HepG2 (cell line): Measurements from ENCODE around the gene LEFTY2. TPM values are rescaled to one million over a fixed set of nuclear protein-coding genes. Genes with fewer than 3 reads are reported as not detected.
A peak's percentile ranks its signal among the peaks of the same experiment; 100 is the strongest.

Source experiments
- ATAC-seq: fragments of 200-7000 bp; cut with Tn5 transposase; 3 replicates; pipeline ENCODE4 v1.9.1; 2020; ENCODE audit warnings: mild to moderate bottlenecking, moderate library complexity
- BruUV-seq: library from RNA; stranded (reverse); fragments of 400-500 nt; replicated peaks from 2 replicates; lab custom pipeline; 2021; lab: Mats Ljungman, UMichigan
- CTCF ChIA-PET: fragments of 300-600 bp; formaldehyde crosslinking; extraction: SDS; loops from one replicate; lab custom pipeline; 2021; ENCODE audit warnings: low total read pairs, inconsistent platforms, low intra/inter-chr PET ratio; lab: Yijun Ruan, JAX
- POLR2A ChIA-PET: fragments of 350-600 bp; sonication (Branson Sonifier 250); formaldehyde crosslinking; loops from one replicate; lab custom pipeline; 2020; ENCODE audit warnings: antibody characterized with exemption, inconsistent platforms; lab: Yijun Ruan, JAX
- DNase-seq: peaks from one replicate; pipeline ENCODE4 v3.0.0-alpha.2; 2015; ENCODE audit warnings: low spot score
- FAIRE-seq: peaks from 3 replicates; lab custom pipeline; 2011; peaks lifted over from hg19 to GRCh38; lab: Jason Lieb, UNC
- H2AFZ ChIP-seq: one replicate; pipeline ENCODE4 v1.6.1; 2011; ENCODE audit warnings: low read length, inconsistent platforms
- H3K27ac ChIP-seq: fragments of 300-600 bp; 3 replicates; pipeline ENCODE4 v1.8.0; 2011; ENCODE audit warnings: mixed run types, mild to moderate bottlenecking, mixed read lengths, low read length, inconsistent platforms; ENCODE audit not compliant: insufficient read depth; ENCODE audit errors: extremely low read length
- H3K27me3 ChIP-seq, 2 experiments: fragments of 200-600 bp in 1 of 2; 2 replicates in 1 of 2; 3 replicates in 1 of 2; pipeline versions ENCODE4 v1.6.0 to v1.8.0; 2011; ENCODE audit warnings: low read length in 2 of 2, mild to moderate bottlenecking in 2 of 2, moderate library complexity in 2 of 2, inconsistent platforms in 1 of 2; ENCODE audit not compliant: insufficient read depth in 2 of 2, control insufficient read depth in 1 of 2
- H3K36me3 ChIP-seq, 2 experiments: fragments of 200-600 bp in 1 of 2; replicated peaks in 1 of 2; 2 replicates in 1 of 2; 3 replicates in 1 of 2; pipeline versions ENCODE4 v1.5.1 to v1.8.0; 2011; ENCODE audit warnings: low read length in 2 of 2, inconsistent platforms in 1 of 2; ENCODE audit not compliant: insufficient read depth in 2 of 2, control insufficient read depth in 1 of 2
- H3K4me1 ChIP-seq: 2 replicates; pipeline ENCODE4 v1.5.1; 2012; ENCODE audit warnings: low read length, inconsistent platforms; ENCODE audit not compliant: insufficient read depth
- H3K4me2 ChIP-seq: 2 replicates; pipeline ENCODE4 v1.6.0; 2011; ENCODE audit warnings: low read depth, low read length, inconsistent platforms
- H3K4me3 ChIP-seq, 3 experiments: fragments of 200-600 bp in 1 of 3; sonication (generic), shearing (Covaris generic) in 1 of 3; replicated peaks in 1 of 3; 2 replicates each; pipeline ENCODE4 v1.5.1; 2011 to 2016; ENCODE audit warnings: low read length in 3 of 3, inconsistent platforms in 2 of 3, low read depth in 2 of 3, mild to moderate bottlenecking in 2 of 3, control low read depth in 1 of 3, mixed read lengths in 1 of 3; ENCODE audit not compliant: insufficient read depth in 1 of 3
- H3K79me2 ChIP-seq: one replicate; pipeline ENCODE4 v1.6.1; 2011; ENCODE audit warnings: low read length, inconsistent platforms; ENCODE audit not compliant: insufficient read depth
- H3K9ac ChIP-seq: 2 replicates; pipeline ENCODE4 v1.6.0; 2011; ENCODE audit warnings: mild to moderate bottlenecking, low read depth, low read length, inconsistent platforms; ENCODE audit not compliant: insufficient read depth
- H3K9me3 ChIP-seq: 2 replicates; pipeline ENCODE4 v1.5.1; 2012; ENCODE audit warnings: mild to moderate bottlenecking, low read length
- H4K20me1 ChIP-seq: 2 replicates; pipeline ENCODE4 v1.6.0; 2011; ENCODE audit warnings: inconsistent platforms, mild to moderate bottlenecking, low read length, moderate library complexity; ENCODE audit not compliant: insufficient read depth
- ELF1 ChIP-seq: sonication (generic); formaldehyde crosslinking; IDR thresholded peaks from 2 replicates; pipeline ENCODE4 v1.4.0; 2020; ENCODE audit warnings: missing genetic modification reagents
- ETV5 ChIP-seq: IDR thresholded peaks from 2 replicates; pipeline ENCODE4 v1.6.1; 2018; ENCODE audit warnings: missing biosample characterization, missing genetic modification reagents, inconsistent platforms, borderline replicate concordance
- HOXA3 ChIP-seq: sonication (generic); formaldehyde crosslinking; IDR thresholded peaks from 2 replicates; pipeline ENCODE4 v1.5.0; 2020; ENCODE audit warnings: missing genetic modification reagents
- PAXIP1 ChIP-seq: sonication (generic); formaldehyde crosslinking; conservative IDR thresholded peaks from 2 replicates; pipeline ENCODE4 v1.4.0; 2020; ENCODE audit warnings: mild to moderate bottlenecking, missing genetic modification reagents, moderate library complexity
- SALL1 ChIP-seq: sonication (generic); formaldehyde crosslinking; IDR thresholded peaks from 2 replicates; pipeline ENCODE4 v1.8.0; 2022; ENCODE audit warnings: mild to moderate bottlenecking, missing genetic modification reagents
- SP1 ChIP-seq, 2 experiments: fragments of 450-650 bp in 1 of 2; sonication (generic) in 1 of 2; formaldehyde crosslinking in 1 of 2; IDR thresholded peaks; 2 replicates each; pipeline versions ENCODE4 v1.4.0 to v1.6.1; 2016 to 2020; ENCODE audit warnings: missing genetic modification reagents in 1 of 2
- ZNF230 ChIP-seq: sonication (generic); formaldehyde crosslinking; IDR thresholded peaks from 2 replicates; pipeline ENCODE4 v1.4.0; 2020; ENCODE audit warnings: mild to moderate bottlenecking, missing genetic modification reagents
- ZNF33A ChIP-seq: sonication (generic); formaldehyde crosslinking; IDR thresholded peaks from 2 replicates; pipeline ENCODE4 v1.5.1; 2020; ENCODE audit warnings: missing genetic modification reagents, mild to moderate bottlenecking, moderate library complexity, borderline replicate concordance
- ZNF362 ChIP-seq: sonication (generic); formaldehyde crosslinking; IDR thresholded peaks from 2 replicates; pipeline ENCODE4 v1.4.0; 2020; ENCODE audit warnings: missing genetic modification reagents, mild to moderate bottlenecking, borderline replicate concordance
- ZNF460 ChIP-seq: sonication (generic); formaldehyde crosslinking; IDR thresholded peaks from 2 replicates; pipeline ENCODE4 v1.5.1; 2020; ENCODE audit warnings: missing genetic modification reagents, mild to moderate bottlenecking, borderline replicate concordance
- ZNF614 ChIP-seq: IDR thresholded peaks from 2 replicates; pipeline ENCODE4 v1.6.1; 2018; ENCODE audit warnings: missing biosample characterization, missing genetic modification reagents, inconsistent platforms, borderline replicate concordance
- ZNF792 ChIP-seq: IDR thresholded peaks from 2 replicates; pipeline ENCODE4 v1.6.1; 2016
- WGBS: methylation state at CpG from one replicate; pipeline ENCODE4 v1.1.6; 2017; ENCODE audit warnings: low lambda C conversion rate; 5-methylcytosine and 5-hydroxymethylcytosine counted together
- in situ Hi-C: cut with HindIII; loops from 2 replicates; pipeline ENCODE4 v1.10.0; 2017; ENCODE audit warnings: low pct_unique_long_range_greater_than_20kb; ENCODE audit not compliant: extremely low pct_ligation_motif_present
- intact Hi-C: fragments of 100-400 bp; cut with micrococcal nuclease; formaldehyde crosslinking; loops from one replicate; pipeline ENCODE4 v1.10.0; 2022; ENCODE audit not compliant: unreplicated experiment
- polyA plus RNA-seq, 8 experiments: library from polyadenylated mRNA; depleted of rRNA in 3 of 8; stranded (reverse) in 7 of 8; unstranded in 1 of 8; fragments of >200 nt; fragmentation: Illumina TruSeq in 4 of 8; extraction: Trizol in 4 of 8; gene quantifications; 2 replicates each; pipeline versions ENCODE4 v1.2.1 to v1.2.3, GENCODE V29; 2011 to 2016; ENCODE audit warnings: low read depth in 4 of 8, missing spikeins in 1 of 8, mixed read lengths in 1 of 8; ENCODE audit not compliant: insufficient read depth in 1 of 8
- total RNA-seq, 5 experiments: library from RNA; depleted of rRNA; stranded (reverse); fragments of >200 nt; fragmentation: Illumina TruSeq; extraction: Trizol; gene quantifications; 2 replicates each; pipeline ENCODE4 v1.2.3, GENCODE V29; 2016; ENCODE audit warnings: low read depth in 1 of 5
- TF ChIP-seq, protein P1 (sequence below): sonication (generic); formaldehyde crosslinking; IDR thresholded peaks from 2 replicates; pipeline ENCODE4 v1.4.0; 2020; ENCODE audit warnings: missing genetic modification reagents, low read depth, mild to moderate bottlenecking, borderline replicate concordance
- TF ChIP-seq, protein P2 (sequence below): sonication (generic); formaldehyde crosslinking; IDR thresholded peaks from 2 replicates; pipeline ENCODE4 v1.8.0; 2022; ENCODE audit warnings: mild to moderate bottlenecking, missing genetic modification reagents, borderline replicate concordance

Gene LEFTY2
- total and polyA plus RNA-seq, 2 of the 13 experiments (the other 11 are each of a cell fraction or from before 2014, with no cell fraction given): 0.13 to 0.33 TPM

DNA sequence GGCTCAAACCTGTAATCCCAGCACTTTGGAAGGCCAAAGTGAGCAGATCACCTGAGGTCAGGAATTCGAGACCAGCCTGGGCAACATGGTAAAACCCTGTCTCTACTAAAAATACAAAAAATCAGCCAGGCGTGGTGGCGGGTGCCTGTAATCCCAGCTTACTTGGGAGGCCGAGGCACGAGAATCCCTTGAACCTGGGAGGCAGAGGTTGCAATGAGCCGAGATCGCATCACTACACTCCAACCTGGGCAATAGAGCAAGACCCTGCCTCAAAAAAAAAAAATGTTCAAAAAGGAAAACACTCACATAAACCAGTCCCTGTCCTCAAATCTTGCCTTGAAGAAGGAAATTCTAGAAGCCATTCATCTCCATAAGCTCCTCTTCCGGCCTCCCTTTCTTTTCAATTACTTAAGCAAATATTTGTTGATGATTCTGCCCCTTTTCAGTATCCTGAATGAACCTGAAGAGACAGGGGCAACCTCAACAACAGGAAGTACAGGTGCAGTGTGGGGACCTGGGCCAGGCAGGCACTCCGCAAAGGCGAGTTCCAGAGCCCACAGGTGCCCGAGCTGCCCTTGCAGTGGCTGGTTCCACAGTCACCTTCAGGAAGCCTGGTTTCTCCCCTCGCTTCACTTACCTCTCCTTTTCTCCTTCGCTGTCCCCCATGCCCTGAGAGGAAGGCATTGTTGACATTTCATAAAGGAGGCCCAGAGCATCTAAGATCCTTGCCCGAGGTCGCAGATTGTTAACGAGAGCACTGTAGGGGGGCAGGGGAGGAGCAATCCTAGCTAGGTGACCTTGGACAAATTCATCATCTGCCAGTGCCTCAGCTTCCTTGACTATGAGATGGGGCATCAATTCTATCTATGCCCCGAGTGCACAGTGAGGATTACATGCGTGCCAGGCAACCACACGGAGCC lies 43.2 kb downstream of the LEFTY2 start:
- peak overlapping the region; percentile 11 to 46 (median 14); a peak in 3 of 6 replicates for H3K4me3 ChIP-seq
- H4K20me1 ChIP-seq: no peaks in the 10 kb centered on the region
- peak overlapping the region; percentile 32; the same call in 1 of the 2 replicates for H3K9ac ChIP-seq
- no peaks in the 10 kb centered on the region for H3K79me2 ChIP-seq
- no peaks in the 10 kb centered on the region for H3K27me3 ChIP-seq
- ChIA-PET POLR2A (interaction anchor here (0.5 to 3.5 kb wide), 5 partner anchors 11 to 120 kb away, joined by 3 to 29 read pairs (median 7); partner anchors contain the start of genes PYCR2, SRP9 and TMEM63A), CTCF (no interaction called here)
- H3K4me2 ChIP-seq: peak overlapping the region; percentile 75
- ATAC-seq (peak; percentile 71), DNase-seq (peak; percentile 19), FAIRE-seq (no peak)
- no TSS peak for BruUV-seq
- H3K9me3 ChIP-seq: no peaks in the 10 kb centered on the region
- intact Hi-C loops: no loop called here
- H3K4me1 ChIP-seq: peaks cover 40% of the 10 kb centered on the region
- WGBS: 20% methylated on average over 18 of the region's 19 CpGs
- in situ Hi-C loops: no loop called here
- no peaks in the 10 kb centered on the region; a peak in 1 of 5 replicates for H3K36me3 ChIP-seq
- H2AFZ ChIP-seq: peak overlapping the region; percentile 35
- H3K27ac ChIP-seq: peak overlapping the region; percentile 19
- TF ChIP-seq ZNF614 (CRISPR knock-in tag) (0 out of 2 replicates have a peak, but pooled peaks have one; percentile 6), SALL1 (CRISPR knock-in tag) (peak; percentile 30; the same call in 1 of the 2 replicates), ZNF33A (CRISPR knock-in tag) (no peak), ETV5 (peak; percentile 79; the same call in 1 of the 2 replicates), ZNF362 (peak; percentile 17; the same call in 1 of the 2 replicates), PAXIP1 (peak; percentile 58), HOXA3 (CRISPR knock-in tag) (0 out of 2 replicates have a peak, but pooled peaks have one; percentile 3), ELF1 (CRISPR knock-in tag) (0 out of 2 replicates have a peak, but pooled peaks have one; percentile 35), ZNF792 (CRISPR knock-in tag) (0 out of 2 replicates have a peak, but pooled peaks have one; percentile 18), ZNF230 (CRISPR knock-in tag) (0 out of 2 replicates have a peak, but pooled peaks have one; percentile 49), ZNF460 (CRISPR knock-in tag) (peak; percentile 58; the same call in 1 of the 2 replicates), SP1 (IDR thresholded peaks at IDR 0.05) (no peak), SP1 (CRISPR knock-in tag; IDR thresholded peaks at IDR 0.05) (no peak)
- TF ChIP-seq, protein P1, sequence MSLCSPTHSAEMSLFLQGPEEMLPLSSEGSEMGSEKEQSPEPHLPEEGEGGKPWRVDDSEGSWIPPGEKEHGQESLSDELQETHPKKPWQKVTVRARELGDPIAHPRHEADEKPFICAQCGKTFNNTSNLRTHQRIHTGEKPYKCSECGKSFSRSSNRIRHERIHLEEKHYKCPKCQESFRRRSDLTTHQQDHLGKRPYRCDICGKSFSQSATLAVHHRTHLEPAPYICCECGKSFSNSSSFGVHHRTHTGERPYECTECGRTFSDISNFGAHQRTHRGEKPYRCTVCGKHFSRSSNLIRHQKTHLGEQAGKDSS: peak; percentile 92
- TF ChIP-seq, protein P2, sequence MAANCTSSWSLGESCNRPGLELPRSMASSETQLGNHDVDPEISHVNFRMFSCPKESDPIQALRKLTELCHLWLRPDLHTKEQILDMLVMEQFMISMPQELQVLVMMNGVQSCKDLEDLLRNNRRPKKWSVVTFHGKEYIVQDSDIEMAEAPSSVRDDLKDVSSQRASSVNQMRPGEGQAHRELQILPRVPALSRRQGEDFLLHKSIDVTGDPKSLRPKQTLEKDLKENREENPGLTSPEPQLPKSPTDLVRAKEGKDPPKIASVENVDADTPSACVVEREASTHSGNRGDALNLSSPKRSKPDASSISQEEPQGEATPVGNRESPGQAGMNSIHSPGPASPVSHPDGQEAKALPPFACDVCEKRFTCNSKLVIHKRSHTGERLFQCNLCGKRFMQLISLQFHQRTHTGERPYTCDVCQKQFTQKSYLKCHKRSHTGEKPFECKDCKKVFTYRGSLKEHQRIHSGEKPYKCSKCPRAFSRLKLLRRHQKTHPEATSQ (CRISPR knock-in tag): 0 out of 2 replicates have a peak, but pooled peaks have one; percentile 32
